ENCODE data around the gene DLD. TPM values are rescaled to one million over a fixed set of nuclear protein-coding genes. Genes with fewer than 3 reads are reported as not detected.

Gene DLD
- total and polyA plus RNA-seq, 2 of the 8 experiments (the other 6 are each of a cell fraction or from before 2014, with no cell fraction given): 63.7 to 88.5 TPM

DNA sequence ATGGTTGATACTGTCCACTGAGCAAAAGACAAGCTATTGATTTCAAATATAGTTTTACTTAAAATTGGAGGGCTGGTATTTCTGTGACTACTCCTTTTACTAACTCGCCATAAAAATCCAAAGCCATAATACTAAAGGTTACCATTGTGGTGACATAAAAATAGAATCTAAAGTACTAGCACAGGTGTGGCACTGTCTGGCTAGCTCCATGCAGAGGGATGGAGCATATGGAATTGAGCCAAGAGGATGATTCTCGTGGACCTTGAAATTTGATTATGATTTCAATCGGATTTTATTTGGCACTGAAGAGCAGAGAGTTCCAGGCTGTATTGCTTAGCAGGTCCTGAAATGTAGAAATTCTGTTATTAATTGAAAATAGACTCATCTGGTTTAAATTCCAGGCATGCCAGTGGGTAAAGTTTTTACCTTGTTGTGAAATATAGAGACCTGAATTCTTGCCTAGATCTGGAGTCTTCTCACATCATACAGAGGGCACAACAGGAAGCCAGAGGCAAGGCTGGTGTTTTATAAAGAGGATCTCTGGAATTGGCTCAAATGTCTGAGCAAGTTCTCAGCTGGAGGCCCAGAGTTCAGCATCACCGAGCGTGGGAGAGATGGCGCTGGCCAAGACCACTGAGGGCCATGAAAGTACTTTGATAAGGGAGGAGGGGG is 29.9 kb upstream of the DLD start:
- 89% methylated on average over 6 of the region's 6 CpGs; no CpG with 5 or more reads in 1 of the 2 experiments for WGBS, 2 experiments (ENCODE audit: extremely low coverage in 1 of 2, insufficient coverage in 1 of 2, insufficient read length in 1 of 2, insufficient replicate concordance in 2 of 2, low coverage in 1 of 2, low lambda C conversion rate in 2 of 2, missing lambda C conversion rate in 1 of 2)
- FAIRE-seq: no peak
- no peaks in the 10 kb centered on the region; a peak in 1 of 7 replicates for H3K27me3 ChIP-seq (replicated peaks in 1 of 4; ENCODE audit: control insufficient read depth in 3 of 4, extremely low read depth in 1 of 4, insufficient read depth in 3 of 4, low read length in 3 of 4)

More for the DNA sequence above, 29.9 kb upstream of the DLD start:
- TF ChIP-seq SRF (IDR thresholded peaks at IDR 0.05; ENCODE audit: low read depth, low read length) (no peak), BRCA1 (IDR thresholded peaks at IDR 0.05; ENCODE audit: low read depth, low read length) (no peak), POLR2A (IDR thresholded peaks at IDR 0.05; ENCODE audit: control extremely low read depth in 1 of 2, low read depth in 2 of 2, low read length in 2 of 2) (no peak), PHF8 (conservative IDR thresholded peaks at IDR 0.05; ENCODE audit: low read depth, low read length) (no peak)
- ChIA-PET POLR2A (ENCODE audit: partially characterized antibody) (no interaction called here), CTCF (ENCODE audit: partially characterized antibody) (interaction anchor here (0.7 to 1.6 kb wide), 4 partner anchors 11 to 517 kb away, joined by 3 to 9 read pairs (median 3); no protein-coding TSS in a partner anchor)
- Histone ChIP-seq H4K20me1 (replicated peaks in 1 of 2; ENCODE audit: control insufficient read depth in 1 of 2, insufficient read depth in 2 of 2, low read length in 2 of 2) (no peaks in the 10 kb centered on the region), H3K36me3 (ENCODE audit: control insufficient read depth in 2 of 4, insufficient read depth in 4 of 4, low read length in 3 of 4) (no peaks in the 10 kb centered on the region), H4K91ac (replicated peaks; ENCODE audit: insufficient read length, low read length) (no peak overlapping the region), H2BK5ac (ENCODE audit: low read depth, low read length) (no peak overlapping the region), H3K56ac (replicated peaks; ENCODE audit: insufficient read length, low read depth, low read length) (no peak overlapping the region), H4K8ac (ENCODE audit: extremely low read depth, insufficient read depth, low read length) (no peak overlapping the region), H3K4ac (replicated peaks; ENCODE audit: insufficient read length, low read depth, low read length) (no peak overlapping the region), H3K14ac (ENCODE audit: insufficient read length) (no peak overlapping the region), H2BK120ac (replicated peaks; ENCODE audit: low read depth, low read length) (no peak overlapping the region), H3K23me2 (ENCODE audit: low read depth, low read length) (no peaks in the 10 kb centered on the region), H2BK20ac (ENCODE audit: low read length) (no peak overlapping the region), H3K79me2 (ENCODE audit: control insufficient read depth in 1 of 2, insufficient read depth in 2 of 2, low read length in 2 of 2) (no peaks in the 10 kb centered on the region), H3K4me3 (ENCODE audit: extremely low read depth in 1 of 4, insufficient read depth in 2 of 4, low read depth in 3 of 4, low read length in 4 of 4) (no peak overlapping the region), H3K23ac (ENCODE audit: insufficient read length) (no peak overlapping the region), H2AFZ (ENCODE audit: low read length) (no peak overlapping the region), H3K18ac (ENCODE audit: extremely low read depth, low read length) (no peak overlapping the region), H3K9me3 (ENCODE audit: insufficient read depth in 2 of 2, low read depth in 1 of 2, low read length in 1 of 2) (no peaks in the 10 kb centered on the region), H3K27ac (ENCODE audit: low read depth, low read length) (no peak overlapping the region), H2BK12ac (ENCODE audit: low read depth, low read length) (no peak overlapping the region), H3K9ac (replicated peaks in 1 of 4; ENCODE audit: extremely low read depth in 1 of 4, low read depth in 3 of 4, low read length in 3 of 4) (no peak overlapping the region), H3K79me1 (ENCODE audit: low read depth, low read length) (no peaks in the 10 kb centered on the region), H3K4me2 (ENCODE audit: insufficient read depth in 1 of 2, low read depth in 2 of 2, low read length in 2 of 2) (no peak overlapping the region), H2BK15ac (ENCODE audit: low read length) (no peak overlapping the region), H2AK5ac (ENCODE audit: low read depth, low read length) (no peak overlapping the region), H4K5ac (ENCODE audit: insufficient read length, low read depth, low read length) (no peak overlapping the region), H3K4me1 (replicated peaks in 1 of 4; ENCODE audit: control insufficient read depth in 3 of 4, insufficient read depth in 4 of 4, low read length in 3 of 4) (no peaks in the 10 kb centered on the region)
- DNase-seq (ENCODE audit: low read depth in 1 of 2, low spot score in 2 of 2): no peak

All from H1 (cell line).